Keratinocyte (primary cell): ENCODE data around the gene TIMM23. TPM values are rescaled to one million over a fixed set of nuclear protein-coding genes. Genes with fewer than 3 reads are reported as not detected.

Experiments
- DNase-seq: peaks from one replicate; pipeline ENCODE4 v3.0.0-alpha.2; 2011; ENCODE audit warnings: low read depth, missing footprints, low spot score
- FAIRE-seq: peaks from 2 replicates; lab custom pipeline; 2011; peaks lifted over from hg19 to GRCh38; lab: Jason Lieb, UNC
- H2AFZ ChIP-seq: 2 replicates; pipeline ENCODE4 v1.6.0; 2012; ENCODE audit warnings: low read length, control low read depth, inconsistent platforms; ENCODE audit not compliant: control insufficient read depth
- H3K27ac ChIP-seq: 2 replicates; pipeline ENCODE4 v1.5.1; 2011; ENCODE audit warnings: low read length; ENCODE audit not compliant: control insufficient read depth, insufficient read depth
- H3K27me3 ChIP-seq: 3 replicates; pipeline ENCODE4 v1.6.0; 2011; ENCODE audit warnings: low read length; ENCODE audit not compliant: control insufficient read depth, insufficient read depth; ENCODE audit errors: extremely low read depth
- H3K36me3 ChIP-seq, 2 experiments: 2 replicates in 1 of 2; 3 replicates in 1 of 2; pipeline ENCODE4 v1.5.1; 2011; ENCODE audit warnings: low read length in 2 of 2, mild to moderate bottlenecking in 1 of 2; ENCODE audit not compliant: control insufficient read depth in 2 of 2, insufficient read depth in 2 of 2; ENCODE audit errors: extremely low read depth in 1 of 2
- H3K4me1 ChIP-seq: 3 replicates; pipeline ENCODE4 v1.5.1; 2011; ENCODE audit warnings: low read length; ENCODE audit not compliant: control insufficient read depth, insufficient read depth; ENCODE audit errors: extremely low read depth
- H3K4me2 ChIP-seq: 3 replicates; pipeline ENCODE4 v1.6.0; 2011; ENCODE audit warnings: low read depth, low read length; ENCODE audit not compliant: control insufficient read depth, insufficient read depth; ENCODE audit errors: extremely low read depth
- H3K4me3 ChIP-seq, 3 experiments: fragments of 200-600 bp in 1 of 3; sonication (generic) in 1 of 3; 2 replicates in 2 of 3; 3 replicates in 1 of 3; pipeline ENCODE4 v1.5.1; 2011 to 2016; ENCODE audit warnings: low read length in 3 of 3, mild to moderate bottlenecking in 3 of 3, control low read depth in 2 of 3, inconsistent platforms in 1 of 3, low read depth in 1 of 3, mixed read lengths in 1 of 3, mixed run types in 1 of 3, moderate library complexity in 1 of 3; ENCODE audit not compliant: control insufficient read depth in 2 of 3, insufficient read depth in 2 of 3; ENCODE audit errors: extremely low read depth in 1 of 3
- H3K79me2 ChIP-seq: 2 replicates; pipeline ENCODE4 v1.6.0; 2012; ENCODE audit warnings: low read length; ENCODE audit not compliant: control insufficient read depth, insufficient read depth
- H3K9ac ChIP-seq: 3 replicates; pipeline ENCODE4 v1.6.0; 2011; ENCODE audit warnings: low read length; ENCODE audit not compliant: control insufficient read depth, insufficient read depth; ENCODE audit errors: extremely low read depth
- H3K9me1 ChIP-seq: 3 replicates; pipeline ENCODE4 v1.6.0; 2011; ENCODE audit warnings: low read length; ENCODE audit not compliant: control insufficient read depth, insufficient read depth; ENCODE audit errors: extremely low read depth
- H3K9me3 ChIP-seq: 2 replicates; pipeline ENCODE4 v1.5.1; 2012; ENCODE audit warnings: low read depth, low read length; ENCODE audit not compliant: control insufficient read depth
- H4K20me1 ChIP-seq: 3 replicates; pipeline ENCODE4 v1.6.0; 2011; ENCODE audit warnings: low read length; ENCODE audit not compliant: control insufficient read depth, insufficient read depth; ENCODE audit errors: extremely low read depth
- CTCF ChIP-seq, 3 experiments: IDR thresholded peaks in 1 of 3; conservative IDR thresholded peaks in 1 of 3; optimal IDR thresholded peaks in 1 of 3; 2 replicates in 2 of 3; 3 replicates in 1 of 3; pipeline versions ENCODE3 to v1.5.1; 2011; ENCODE audit warnings: low read length in 3 of 3, mild to moderate bottlenecking in 3 of 3, moderate library complexity in 2 of 3, control low read depth in 1 of 3, inconsistent platforms in 1 of 3; ENCODE audit not compliant: insufficient read depth in 2 of 3; ENCODE audit errors: extremely low read depth in 1 of 3
- EZH2 ChIP-seq: IDR thresholded peaks from one replicate; pipeline ENCODE4 v1.6.1; 2012; ENCODE audit warnings: inconsistent platforms, mild to moderate bottlenecking, low read length, moderate library complexity
- dilution Hi-C: fragments of 300-500 bp; cut with MboI; formaldehyde crosslinking; loops from one replicate; pipeline ENCODE4 v1.7.0; 2020; ENCODE audit warnings: low sequenced_read_pairs; ENCODE audit not compliant: extremely low pct_ligation_motif_present
- polyA plus RNA-seq, 5 experiments: library from polyadenylated mRNA; depleted of rRNA in 3 of 5; stranded (reverse) in 3 of 5; stranded (forward) in 1 of 5; unstranded in 1 of 5; fragments of >200 nt; gene quantifications; 1 replicate in 1 of 5; 2 replicates in 3 of 5; 3 replicates in 1 of 5; pipeline versions ENCODE4 v1.2.1 to v1.2.3, GENCODE V29; 2011 to 2012; ENCODE audit warnings: missing spikeins in 2 of 5, low read depth in 1 of 5, low replicate concordance in 1 of 5

TIMM23 gene
- polyA plus RNA-seq, 1 donor (not counting 4 experiments of a cell fraction or from before 2014, with no cell fraction given) = 172 TPM

- no peaks in the 10 kb centered on the region for H3K27me3 ChIP-seq
- peaks cover 100% of the 10 kb centered on the region for H3K79me2 ChIP-seq
- peak overlapping the region; percentile 66 for H2AFZ ChIP-seq
- TF ChIP-seq EZH2 (no peak), CTCF (optimal IDR thresholded peaks at IDR 0.05 in 1 of 3, IDR thresholded peaks at IDR 0.05 in 1 of 3, conservative IDR thresholded peaks at IDR 0.05 in 1 of 3; ENCODE audit: extremely low read depth in 1 of 3, insufficient read depth in 2 of 3, low read length in 3 of 3) (peak in 1 of 3 experiments; percentile 21)
- no peaks in the 10 kb centered on the region for H3K36me3 ChIP-seq
- no peaks in the 10 kb centered on the region for H3K9me3 ChIP-seq
- peak overlapping the region; percentile 88 for H3K4me2 ChIP-seq
- peak overlapping the region; percentile 60 to 72 (median 70) for H3K4me3 ChIP-seq
- FAIRE-seq (no peak), DNase-seq (no peak)
- H3K27ac ChIP-seq = peak overlapping the region; percentile 84
- peaks cover 48% of the 10 kb centered on the region for H4K20me1 ChIP-seq
- peak overlapping the region; percentile 81 for H3K9ac ChIP-seq
- dilution Hi-C loops = no loop called here
- peaks cover 8% of the 10 kb centered on the region for H3K9me1 ChIP-seq
- H3K4me1 ChIP-seq = peaks cover 36% of the 10 kb centered on the region
Measured at GRCh38 chr10:46022978-46023702, 50.9 kb downstream of the TIMM23 start.

GRCh38 chr10:46024948-46025347 lies 52.7 kb downstream of the TIMM23 start:
- Histone ChIP-seq H4K20me1 (peaks cover 42% of the 10 kb centered on the region), H3K27me3 (no peaks in the 10 kb centered on the region), H3K4me2 (no peak overlapping the region), H3K4me1 (peaks cover 36% of the 10 kb centered on the region), H3K9me1 (peaks cover 4% of the 10 kb centered on the region), H3K9ac (no peak overlapping the region), H3K9me3 (no peaks in the 10 kb centered on the region), H3K27ac (no peak overlapping the region), H3K79me2 (peaks cover 100% of the 10 kb centered on the region), H3K36me3 (no peaks in the 10 kb centered on the region), H3K4me3 (no peak overlapping the region), H2AFZ (no peak overlapping the region)
- dilution Hi-C loops = no loop called here
- no peak for DNase-seq
- FAIRE-seq = no peak
- no peak for TF ChIP-seq EZH2
- no peak for TF ChIP-seq CTCF (optimal IDR thresholded peaks at IDR 0.05 in 1 of 3, IDR thresholded peaks at IDR 0.05 in 1 of 3, conservative IDR thresholded peaks at IDR 0.05 in 1 of 3; ENCODE audit: extremely low read depth in 1 of 3, insufficient read depth in 2 of 3, low read length in 3 of 3)
